Measurements from ENCODE around the gene FYN. TPM values are rescaled to one million over a fixed set of nuclear protein-coding genes. Genes with fewer than 3 reads are reported as not detected.

Gene FYN
- total and polyA plus RNA-seq, 2 donors from 2014 or later, result 34.5 to 52.4 TPM

- DNase-seq, result no peak
- Histone ChIP-seq H3K4me3 (ENCODE audit: low read length in 3 of 3) (no peak overlapping the region), H3K36me3 (ENCODE audit: control insufficient read depth in 2 of 3, insufficient read depth in 3 of 3, low read length in 3 of 3) (no peaks in the 10 kb centered on the region), H3K9me3 (ENCODE audit: control insufficient read depth in 2 of 3, insufficient read depth in 1 of 3, low read length in 3 of 3) (no peaks in the 10 kb centered on the region), H3K9ac (ENCODE audit: low read length in 3 of 3) (no peak overlapping the region), H3K27ac (ENCODE audit: low read depth in 2 of 2, low read length in 2 of 2) (no peak overlapping the region), H3K27me3 (ENCODE audit: control insufficient read depth, insufficient read depth, low read length) (no peaks in the 10 kb centered on the region), H3K4me1 (ENCODE audit: control insufficient read depth in 2 of 3, insufficient read depth in 2 of 3, low read depth in 1 of 3, low read length in 3 of 3) (no peaks in the 10 kb centered on the region)
- intact Hi-C loops (cut with DNase I), result no loop called here
- no peak for FAIRE-seq
- TF ChIP-seq CTCF (IDR thresholded peaks at IDR 0.05; ENCODE audit: borderline replicate concordance, extremely low read depth, insufficient read depth), result no peak
Measured at GRCh38 chr6:111865909-111866546, 7.2 kb downstream of the FYN start.

DNA sequence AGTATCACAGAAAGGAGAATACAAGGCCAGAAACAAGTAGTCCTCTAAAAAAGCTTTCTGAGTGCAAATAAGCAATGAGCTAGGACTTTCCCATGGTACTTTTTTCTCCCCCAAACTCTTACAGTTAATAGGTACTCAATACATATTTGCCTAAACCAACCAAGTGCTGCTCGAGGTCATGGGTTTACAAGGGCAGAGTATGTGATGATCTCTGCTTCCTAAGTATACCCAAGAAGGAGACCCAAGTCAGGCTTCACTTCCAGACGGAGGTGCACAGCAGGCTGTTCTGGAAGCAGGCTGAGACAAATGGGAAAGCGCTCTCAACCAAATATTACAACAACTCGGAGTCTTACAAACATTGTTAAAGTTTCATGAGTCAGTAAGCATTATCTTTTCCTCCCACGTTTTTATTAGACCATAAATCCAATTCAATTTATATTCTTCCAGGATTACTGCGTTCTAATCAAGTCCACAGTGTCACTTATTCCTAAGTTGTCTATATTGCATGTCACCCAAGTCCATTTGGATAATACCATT lies 8.1 kb downstream of the FYN start:
- Histone ChIP-seq H3K36me3 (ENCODE audit: control insufficient read depth in 2 of 3, insufficient read depth in 3 of 3, low read length in 3 of 3) (no peaks in the 10 kb centered on the region), H3K27ac (ENCODE audit: low read depth in 2 of 2, low read length in 2 of 2) (no peak overlapping the region), H3K27me3 (ENCODE audit: control insufficient read depth, insufficient read depth, low read length) (no peaks in the 10 kb centered on the region), H3K9ac (ENCODE audit: low read length in 3 of 3) (no peak overlapping the region), H3K4me1 (ENCODE audit: control insufficient read depth in 2 of 3, insufficient read depth in 2 of 3, low read depth in 1 of 3, low read length in 3 of 3) (no peaks in the 10 kb centered on the region), H3K4me3 (ENCODE audit: low read length in 3 of 3) (no peak overlapping the region), H3K9me3 (ENCODE audit: control insufficient read depth in 2 of 3, insufficient read depth in 1 of 3, low read length in 3 of 3) (no peaks in the 10 kb centered on the region)
- intact Hi-C loops (cut with DNase I), result no loop called here
- TF ChIP-seq CTCF (IDR thresholded peaks at IDR 0.05; ENCODE audit: borderline replicate concordance, extremely low read depth, insufficient read depth), result no peak
- no peak for DNase-seq
- no peak for FAIRE-seq

GRCh38 chr6:111864138-111865048 lies 8.9 kb downstream of the FYN start:
- no peak for DNase-seq
- Histone ChIP-seq H3K27ac (ENCODE audit: low read depth in 2 of 2, low read length in 2 of 2) (no peak overlapping the region), H3K9ac (ENCODE audit: low read length in 3 of 3) (no peak overlapping the region), H3K36me3 (ENCODE audit: control insufficient read depth in 2 of 3, insufficient read depth in 3 of 3, low read length in 3 of 3) (no peaks in the 10 kb centered on the region), H3K27me3 (ENCODE audit: control insufficient read depth, insufficient read depth, low read length) (no peaks in the 10 kb centered on the region), H3K4me3 (ENCODE audit: low read length in 3 of 3) (no peak overlapping the region), H3K4me1 (ENCODE audit: control insufficient read depth in 2 of 3, insufficient read depth in 2 of 3, low read depth in 1 of 3, low read length in 3 of 3) (no peaks in the 10 kb centered on the region), H3K9me3 (ENCODE audit: control insufficient read depth in 2 of 3, insufficient read depth in 1 of 3, low read length in 3 of 3) (no peaks in the 10 kb centered on the region)
- intact Hi-C loops (cut with DNase I), result no loop called here
- no peak for FAIRE-seq
- TF ChIP-seq CTCF (IDR thresholded peaks at IDR 0.05; ENCODE audit: borderline replicate concordance, extremely low read depth, insufficient read depth), result no peak
